ENCODE data around the gene TXNDC8.

GRCh38 chr9:110261632-110262031, 76.0 kb downstream of the TXNDC8 start:
- TF ChIP-seq POLR2AphosphoS5 (IDR thresholded peaks at IDR 0.05; ENCODE audit: borderline replicate concordance, low read depth, low read length), result no peak
- TF ChIP-seq EZH2 (IDR thresholded peaks at IDR 0.05), result no peak

All from SK-N-MC (cell line).